AML-193 (cell line): Measurements from ENCODE around the gene GPR26.

Experiments used
- DNase-seq, 2 experiments: peaks; one replicate each; lab custom pipeline; 2025; lab: John Stamatoyannopoulos, UW

The GPR26 gene

DNA sequence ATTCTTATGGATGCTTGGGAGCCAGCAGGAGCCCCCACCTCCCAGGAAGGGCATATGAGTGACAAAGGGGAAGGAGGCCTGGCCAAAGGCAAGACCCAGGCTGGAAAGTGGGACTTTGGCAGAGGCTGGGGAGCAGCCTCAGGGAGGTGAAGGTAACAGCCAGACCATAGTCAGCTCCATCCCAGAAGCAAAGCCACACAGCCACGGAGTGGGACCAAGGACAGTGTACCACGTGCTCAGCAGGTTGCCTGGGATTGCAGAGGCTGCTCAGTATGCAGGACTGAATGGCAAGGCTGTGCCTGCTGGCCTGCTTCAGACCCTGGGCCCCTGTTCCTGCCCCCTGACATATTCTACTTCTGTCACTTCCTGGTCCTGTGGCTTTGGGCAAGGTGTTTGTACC, 17.6 kb upstream of the GPR26 start:
- no peak for DNase-seq

DNA sequence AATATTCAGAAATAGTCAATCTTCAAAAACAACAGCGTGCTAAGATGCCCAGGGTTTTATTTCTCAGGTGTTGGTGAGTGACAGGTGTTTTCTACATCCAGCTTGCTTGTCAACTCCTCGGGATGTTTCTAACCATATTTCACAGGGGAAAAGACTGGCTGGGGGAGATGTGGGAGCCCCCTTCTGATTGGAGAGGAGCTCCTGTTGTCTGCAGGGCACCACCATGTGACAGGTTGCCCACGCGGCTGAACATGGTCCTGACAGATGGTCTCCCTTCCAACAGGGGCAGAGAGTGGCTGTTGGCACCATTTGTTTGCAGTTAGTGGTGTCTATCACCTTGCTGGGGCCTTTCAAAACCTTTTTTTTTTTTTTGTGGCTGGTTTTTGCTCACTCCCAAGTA, 16.5 kb upstream of the GPR26 start:
- DNase-seq = no peak

DNA sequence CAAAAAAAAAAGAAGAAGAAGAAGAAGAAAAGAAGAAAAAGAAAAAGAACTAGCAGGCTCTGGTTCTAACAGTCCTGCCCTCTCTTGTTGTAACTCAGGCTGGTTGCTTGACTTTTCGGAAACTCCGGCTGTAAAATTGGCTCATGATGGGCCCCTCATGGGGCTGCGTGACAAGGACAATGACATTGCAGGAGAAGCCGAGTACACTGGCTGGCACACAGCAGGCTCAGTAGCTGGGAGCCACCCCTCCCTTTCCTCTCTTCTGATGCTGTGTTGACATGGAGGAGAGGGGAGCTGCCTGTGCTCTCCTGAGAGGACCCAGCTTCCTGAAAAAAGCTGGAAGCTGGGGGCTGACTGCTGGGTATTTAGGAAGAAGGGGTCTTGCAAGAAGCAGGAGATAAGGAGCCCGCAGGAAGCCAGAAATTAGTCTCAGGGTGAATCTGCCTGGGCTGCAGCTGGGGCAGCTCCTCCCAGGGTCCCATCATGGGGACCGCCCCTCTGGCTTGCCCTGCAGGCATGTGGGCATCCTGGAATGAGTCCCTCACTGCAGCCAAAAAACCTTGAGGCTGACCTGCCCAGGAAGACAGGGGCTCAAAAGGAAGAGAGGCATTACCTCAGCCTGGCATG, 14.6 kb upstream of the GPR26 start:
- DNase-seq = no peak

DNA sequence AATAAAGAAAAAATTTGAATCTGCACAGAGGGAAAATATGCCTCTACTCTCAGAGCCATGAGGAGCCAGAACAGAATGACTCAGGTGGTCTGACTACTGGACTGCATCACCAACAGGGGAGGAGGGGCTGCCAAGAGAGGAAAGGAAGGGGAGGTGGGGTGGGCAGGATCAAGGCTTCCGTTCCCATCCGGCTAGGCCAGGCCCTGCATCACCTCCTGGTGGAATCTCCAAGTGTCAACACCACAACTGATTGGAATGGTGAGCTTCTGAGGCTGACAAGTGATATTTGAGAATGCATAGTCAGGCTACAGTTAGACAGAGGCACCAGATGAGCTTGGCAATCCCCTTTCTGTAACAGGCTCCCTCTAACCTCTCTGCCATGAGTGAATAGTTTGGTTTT, 10.4 kb upstream of the GPR26 start:
- no peak for DNase-seq

DNA sequence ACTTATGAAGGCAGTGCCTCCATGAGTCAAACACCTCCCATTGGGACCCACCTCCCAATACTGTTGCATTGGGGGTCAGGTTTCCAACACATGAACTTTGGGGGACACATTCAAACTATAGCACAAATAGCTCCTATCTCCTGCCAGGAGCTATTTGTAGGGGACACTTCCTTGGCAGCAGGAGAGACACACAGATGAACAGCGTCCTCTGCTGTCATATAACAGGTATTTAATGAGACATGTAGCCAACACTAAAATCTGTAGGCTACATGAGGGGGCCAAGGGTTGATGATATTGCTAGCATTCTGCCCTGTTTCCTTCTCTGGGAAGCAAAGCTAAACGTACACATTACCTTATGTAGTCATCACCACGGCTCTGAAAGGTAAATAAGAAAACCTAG, 2.6 kb upstream of the GPR26 start:
- no peak for DNase-seq

DNA sequence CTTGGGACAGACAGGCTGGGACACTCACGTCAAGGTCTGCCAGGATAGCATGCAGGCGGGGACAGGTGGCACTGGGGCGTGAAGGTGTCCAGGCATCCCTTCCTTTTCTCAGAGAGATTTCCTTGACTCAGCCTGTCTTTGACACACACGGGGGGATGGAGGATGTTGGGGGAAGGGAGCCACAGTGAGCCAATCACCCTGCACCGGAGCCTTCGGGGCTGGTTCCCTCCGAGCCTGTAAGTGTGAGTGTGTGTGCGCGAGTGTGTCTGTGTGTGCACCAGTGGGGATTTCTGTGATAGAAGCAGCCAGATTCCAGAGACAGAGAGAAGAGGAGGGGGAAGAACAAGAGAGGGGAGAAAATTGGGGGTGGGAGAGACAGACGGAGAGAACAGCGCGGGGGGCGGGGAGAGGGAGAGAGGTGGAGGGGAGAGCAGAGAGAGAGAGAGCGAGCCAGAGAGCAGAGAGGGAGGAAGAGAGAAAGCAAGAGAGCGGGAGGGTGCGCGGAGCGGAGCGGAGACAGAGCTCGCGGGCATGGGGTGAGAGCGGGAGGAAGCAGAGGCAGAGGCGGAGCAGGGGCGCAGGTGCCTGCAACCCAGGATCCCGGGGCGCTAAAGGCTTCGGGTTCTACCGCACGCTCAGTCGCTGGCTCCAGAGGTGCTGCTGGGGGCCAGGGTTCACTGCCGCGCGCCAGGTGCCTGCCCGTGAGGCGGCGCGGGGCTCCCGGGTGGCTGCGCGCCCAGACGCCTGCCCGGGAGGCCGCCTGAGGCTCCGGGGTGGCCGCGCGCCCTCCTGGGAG, 466 bp upstream of the GPR26 start:
- no peak for DNase-seq

DNA sequence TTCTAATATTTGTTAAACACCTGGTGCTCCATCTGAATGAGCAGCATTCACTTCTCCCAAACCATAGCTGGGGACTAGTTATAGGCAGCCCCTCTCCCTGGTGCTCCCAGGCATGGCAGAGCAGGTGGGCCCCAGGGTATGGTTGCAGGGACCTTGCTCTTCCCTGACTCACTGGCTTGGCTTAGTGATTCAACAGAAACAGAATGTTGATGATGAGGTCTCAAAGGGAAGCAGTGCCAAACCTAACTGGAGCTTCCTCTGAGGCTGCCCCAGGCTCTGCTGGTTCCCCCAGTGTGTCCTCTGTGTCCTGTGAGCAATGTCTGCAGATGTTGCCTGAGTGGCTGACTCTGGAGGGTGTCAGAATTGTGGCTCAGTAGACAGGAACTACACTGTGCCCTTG, 3.7 kb downstream of the GPR26 start:
- DNase-seq = no peak

DNA sequence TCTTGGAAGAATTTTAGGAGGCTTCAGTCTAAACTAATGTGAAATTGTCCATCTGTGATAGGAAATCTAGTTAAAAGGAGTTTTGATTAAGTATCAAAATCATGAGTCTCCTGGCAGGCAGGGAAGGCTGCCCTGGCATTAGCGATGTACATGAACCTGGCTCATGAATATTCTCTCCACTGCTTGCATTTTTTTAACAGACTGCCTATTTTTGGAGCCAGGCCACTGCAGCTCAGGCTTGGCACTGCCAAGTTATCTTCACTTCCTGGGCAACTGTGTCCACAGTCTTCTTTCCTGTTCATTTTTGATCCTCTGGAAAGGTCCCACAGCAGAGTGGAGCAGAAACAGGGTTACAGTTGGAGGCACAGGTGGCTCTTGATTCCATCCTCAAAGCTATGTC, 7.0 kb downstream of the GPR26 start:
- DNase-seq = no peak

DNA sequence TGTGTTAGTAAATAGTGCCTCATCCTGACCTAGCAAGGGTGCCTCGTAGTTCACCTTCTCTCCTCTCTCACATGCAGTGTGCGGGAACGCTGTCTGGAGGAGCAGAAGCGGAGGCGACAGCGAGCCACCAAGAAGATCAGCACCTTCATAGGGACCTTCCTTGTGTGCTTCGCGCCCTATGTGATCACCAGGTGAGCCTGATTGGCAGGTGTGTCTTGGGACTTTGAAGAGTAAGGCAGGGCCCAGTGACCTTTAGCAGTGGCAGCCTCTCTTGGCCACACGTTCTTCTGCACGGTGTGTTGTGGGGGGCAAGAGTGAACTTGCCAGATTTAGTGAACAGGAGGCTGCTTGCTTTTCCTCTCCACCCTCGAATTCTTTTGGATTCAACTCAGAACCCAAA, 8.6 kb downstream of the GPR26 start:
- no peak for DNase-seq

DNA sequence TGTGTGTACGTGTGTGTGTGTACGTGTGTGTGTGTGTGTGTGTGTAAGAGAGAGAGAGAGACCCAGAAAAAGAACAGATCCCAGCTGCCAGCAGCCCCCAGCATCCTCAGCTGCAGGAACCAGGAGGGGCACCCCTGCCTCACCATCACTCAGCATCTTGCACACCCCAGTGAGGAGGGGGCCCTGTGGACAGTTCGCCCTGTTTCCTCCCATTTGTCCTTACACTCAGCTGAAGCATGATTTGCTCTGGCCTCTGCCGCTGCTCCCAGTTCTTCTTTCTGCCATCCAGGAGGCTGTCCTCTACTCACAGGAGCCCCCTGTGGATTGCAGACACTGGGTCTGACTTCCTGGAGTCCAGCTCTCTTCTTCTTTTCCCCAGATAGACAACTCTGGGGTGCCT, 9.7 kb downstream of the GPR26 start:
- DNase-seq = no peak

DNA sequence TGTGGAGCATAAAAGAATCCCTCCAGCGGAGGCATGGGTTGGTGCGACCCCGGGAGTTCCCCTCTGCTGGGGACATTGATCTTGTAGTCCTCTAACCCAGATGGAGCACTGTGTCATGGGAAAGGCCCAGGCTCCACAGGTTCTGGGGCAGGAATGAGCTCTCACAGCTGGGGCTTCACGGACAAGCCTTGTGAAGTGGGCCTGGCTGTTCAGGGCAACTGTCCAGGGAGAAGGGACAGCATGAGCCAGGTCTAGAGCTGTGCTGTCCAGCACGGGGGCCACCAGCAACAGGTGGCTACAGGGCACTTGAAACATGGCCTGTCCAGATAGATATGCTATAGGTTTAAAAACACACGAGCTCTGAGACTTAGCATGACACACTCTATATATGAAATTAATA, 11.4 kb downstream of the GPR26 start:
- no peak for DNase-seq

DNA sequence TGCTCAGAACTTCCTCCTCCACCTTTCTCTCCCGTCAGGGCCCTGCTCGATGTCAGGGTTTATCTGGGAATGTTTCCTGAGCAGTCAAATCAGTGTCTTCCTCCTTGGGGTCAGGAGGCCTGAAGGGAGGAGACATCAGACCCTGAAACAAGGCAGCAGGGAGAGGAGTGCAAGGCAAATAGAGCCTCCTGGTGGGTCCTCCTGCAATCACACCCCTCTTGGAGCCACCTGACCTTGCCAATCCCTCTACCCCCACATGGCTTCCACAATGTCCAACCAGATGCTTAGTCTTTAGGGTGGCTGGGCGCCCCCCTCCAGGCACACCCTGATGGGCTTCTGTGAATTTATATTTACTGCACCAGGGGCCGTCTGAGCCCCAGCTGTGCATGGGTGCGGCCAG, 12.2 kb downstream of the GPR26 start:
- DNase-seq = no peak

DNA sequence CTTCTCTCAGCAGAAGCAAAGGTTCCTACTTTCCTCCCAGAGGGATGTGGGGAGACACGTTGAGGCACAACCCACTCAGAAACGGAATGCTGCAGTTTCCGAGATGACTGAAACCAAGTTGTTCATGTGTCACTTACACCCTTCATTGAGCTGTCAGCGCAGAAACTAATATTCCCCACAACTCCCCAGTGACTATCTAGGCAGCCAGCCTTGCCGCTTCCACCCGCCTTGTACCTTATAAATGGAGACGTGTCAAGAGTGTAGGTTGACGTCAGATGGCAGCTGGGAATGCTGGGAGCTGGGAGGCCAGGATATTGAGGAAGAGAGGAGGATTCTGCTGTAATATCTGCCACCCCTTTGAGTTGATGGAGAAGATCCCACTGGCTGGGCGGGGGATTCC, 15.1 kb downstream of the GPR26 start:
- no peak for DNase-seq

DNA sequence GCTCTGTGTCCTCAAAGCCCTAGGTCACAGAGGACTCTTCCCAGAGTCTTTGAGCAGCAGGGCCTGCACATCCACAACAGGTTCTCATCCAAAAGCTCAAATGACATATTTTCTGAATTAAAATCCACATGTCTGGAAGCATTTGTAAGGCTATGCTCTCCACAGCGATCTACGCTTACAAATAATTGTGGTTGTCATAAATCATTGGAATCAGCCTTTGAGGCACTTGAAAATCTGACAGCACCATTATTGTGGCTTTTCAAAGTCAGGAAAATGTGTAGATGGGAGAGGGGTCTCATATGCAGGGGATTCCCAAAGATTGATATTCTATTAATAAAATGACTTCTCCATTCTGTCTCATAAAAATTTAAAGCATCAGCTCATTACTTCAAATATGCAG, 16.3 kb downstream of the GPR26 start:
- DNase-seq = no peak

DNA sequence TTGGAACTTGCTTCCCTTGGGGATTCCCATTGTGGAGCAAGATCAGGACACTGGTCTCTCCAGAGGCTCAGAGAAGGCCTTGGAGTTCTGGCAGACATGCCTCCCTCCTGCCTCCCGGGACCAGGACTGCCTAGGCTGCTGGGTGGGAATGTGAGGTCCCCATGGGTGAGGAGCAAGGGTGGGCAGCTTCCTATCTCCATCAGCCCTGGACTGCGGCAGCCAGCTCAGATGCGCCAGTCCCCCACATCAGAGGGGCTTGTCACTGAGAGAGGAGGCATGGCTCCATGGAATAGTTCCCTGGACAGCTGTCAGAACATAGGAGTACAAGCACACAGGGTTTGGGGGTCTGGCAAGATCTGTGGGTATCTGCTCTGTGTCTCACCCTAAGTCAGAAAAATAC, 17.3 kb downstream of the GPR26 start:
- no peak for DNase-seq

DNA sequence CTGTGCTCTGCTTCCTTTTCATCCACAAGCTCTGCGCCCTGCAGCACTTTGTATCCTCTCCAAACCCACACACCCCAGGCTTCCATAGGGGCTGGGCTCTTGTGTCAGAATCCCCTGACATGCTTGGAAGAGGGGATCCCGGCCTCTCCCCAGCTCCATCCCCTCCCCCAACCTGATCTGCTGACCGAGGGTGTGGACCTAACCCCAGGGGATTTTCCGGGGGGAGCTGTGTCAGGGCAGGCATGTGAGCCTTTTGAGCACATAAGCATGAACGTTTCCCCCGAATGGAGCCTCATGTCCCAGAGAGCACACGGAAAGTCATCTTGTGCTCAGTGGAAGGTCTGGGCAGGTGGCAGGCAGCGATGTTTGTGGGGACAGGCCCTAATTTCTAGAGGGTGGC, 17.7 kb downstream of the GPR26 start:
- DNase-seq = no peak

DNA sequence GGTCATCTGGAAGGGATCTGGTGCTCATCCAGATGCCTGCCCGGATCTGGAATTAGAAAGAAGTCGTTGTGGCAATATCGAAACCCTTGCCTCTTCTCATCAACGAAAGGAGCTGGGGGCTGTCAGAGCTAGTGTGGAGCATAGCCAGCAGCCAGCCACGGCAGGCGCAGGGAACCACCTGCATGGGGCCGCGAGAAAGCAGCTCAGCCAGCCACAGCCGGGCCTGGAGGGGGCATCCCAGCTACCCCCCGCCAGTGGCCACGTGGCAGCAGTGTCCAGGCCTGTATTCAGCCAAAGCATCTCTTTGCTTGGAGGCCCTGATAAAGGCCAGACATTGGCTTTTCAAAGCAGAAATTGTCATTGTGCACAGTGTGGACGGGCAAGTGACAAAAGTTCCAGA, 19.1 kb downstream of the GPR26 start:
- no peak for DNase-seq

DNA sequence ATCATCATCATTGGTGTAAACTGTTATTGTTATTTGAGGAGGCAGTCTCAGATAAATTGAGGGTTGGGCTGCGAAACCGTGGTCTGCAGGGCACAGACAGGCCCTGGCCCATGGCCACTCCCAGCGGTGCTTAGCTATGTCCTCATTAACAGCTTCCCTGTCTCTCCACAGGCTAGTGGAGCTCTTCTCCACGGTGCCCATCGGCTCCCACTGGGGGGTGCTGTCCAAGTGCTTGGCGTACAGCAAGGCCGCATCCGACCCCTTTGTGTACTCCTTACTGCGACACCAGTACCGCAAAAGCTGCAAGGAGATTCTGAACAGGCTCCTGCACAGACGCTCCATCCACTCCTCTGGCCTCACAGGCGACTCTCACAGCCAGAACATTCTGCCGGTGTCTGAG, 21.6 kb downstream of the GPR26 start:
- no peak for DNase-seq

DNA sequence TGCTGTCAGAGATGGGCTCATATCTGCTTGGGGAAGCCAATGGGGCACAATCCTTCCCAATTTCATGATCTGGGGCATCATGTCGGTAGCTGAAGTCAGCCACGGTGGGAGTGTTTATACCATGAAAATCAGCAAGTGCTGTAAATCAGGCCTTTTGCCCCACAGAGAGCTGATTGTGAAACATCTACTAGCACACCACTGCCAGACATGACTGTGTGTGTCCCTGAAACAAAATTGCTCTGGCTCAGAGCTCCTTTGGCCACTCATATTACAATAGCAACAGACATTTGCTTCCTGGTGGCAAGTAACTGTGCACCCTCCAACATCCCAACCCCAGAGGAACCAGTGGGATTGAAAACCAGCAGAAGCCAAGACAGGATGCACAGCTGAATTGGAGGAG, 23.7 kb downstream of the GPR26 start:
- DNase-seq = no peak

DNA sequence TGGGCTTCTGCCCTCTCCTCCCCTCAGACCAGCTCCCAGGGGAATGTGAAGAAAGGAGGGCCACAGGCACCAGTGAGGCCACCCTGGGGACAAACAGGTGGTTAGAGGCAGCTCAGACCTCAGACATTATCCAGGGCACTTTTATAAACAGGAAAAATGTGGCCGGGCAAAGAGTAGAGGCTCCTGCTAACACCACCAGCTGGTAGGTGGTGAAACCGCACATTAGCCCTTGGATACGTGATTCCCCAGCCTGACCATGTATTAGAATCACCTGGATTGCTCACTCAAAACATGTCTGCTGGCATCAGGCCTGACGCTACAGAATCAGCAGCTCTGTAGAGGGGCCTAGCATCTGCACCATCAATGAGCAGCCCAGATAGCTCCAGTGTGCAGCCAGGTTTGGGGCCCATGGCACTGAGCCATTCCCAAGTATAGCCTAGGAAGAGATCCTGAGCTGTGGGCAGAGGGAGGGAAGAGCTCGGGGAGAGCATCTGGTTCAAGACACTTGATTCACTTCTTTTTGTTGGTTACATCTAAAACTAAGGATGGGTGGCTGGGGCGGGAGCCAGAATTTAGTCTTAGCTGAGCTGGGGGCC, 37.1 kb downstream of the GPR26 start:
- no peak for DNase-seq

DNA sequence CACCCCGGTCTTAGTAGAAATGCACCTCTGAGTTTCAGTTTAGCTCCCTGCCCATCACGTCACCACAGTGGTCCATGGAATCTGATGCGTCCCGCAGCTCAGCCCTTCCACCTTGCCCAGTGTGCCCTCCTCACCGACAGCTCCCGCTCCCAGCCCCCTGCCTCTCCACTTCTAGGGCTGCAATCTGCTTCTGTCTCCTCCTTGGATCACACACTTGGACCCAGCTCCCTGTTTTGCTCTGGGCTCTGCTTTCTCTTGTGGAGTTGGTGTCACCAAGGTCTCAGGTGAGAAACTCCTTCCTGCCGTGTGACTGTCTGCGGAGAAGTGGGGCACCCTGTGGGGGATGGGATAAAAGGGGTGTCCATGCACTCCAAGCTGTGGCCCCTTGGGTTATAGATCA, 37.9 kb downstream of the GPR26 start:
- no peak for DNase-seq

DNA sequence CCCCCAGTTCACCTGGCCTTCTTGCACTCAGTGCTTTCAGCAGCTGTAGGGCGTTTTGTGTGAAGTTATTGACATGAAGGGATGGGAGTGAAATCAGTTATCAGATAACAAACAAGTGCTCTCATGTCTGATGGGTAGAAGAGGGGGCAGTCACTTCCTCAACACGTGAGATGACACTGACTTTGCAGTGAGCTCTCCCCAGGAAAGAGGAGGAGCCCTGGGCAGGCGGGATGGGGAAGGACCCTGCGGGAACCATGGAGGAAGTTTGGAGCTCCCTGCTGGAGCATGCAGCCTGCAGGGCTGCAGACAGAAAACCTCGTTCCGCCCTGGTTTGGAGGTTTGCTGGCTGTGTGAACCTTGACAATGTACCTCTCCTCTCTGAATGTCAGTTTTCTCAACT, 38.7 kb downstream of the GPR26 start:
- no peak for DNase-seq

DNA sequence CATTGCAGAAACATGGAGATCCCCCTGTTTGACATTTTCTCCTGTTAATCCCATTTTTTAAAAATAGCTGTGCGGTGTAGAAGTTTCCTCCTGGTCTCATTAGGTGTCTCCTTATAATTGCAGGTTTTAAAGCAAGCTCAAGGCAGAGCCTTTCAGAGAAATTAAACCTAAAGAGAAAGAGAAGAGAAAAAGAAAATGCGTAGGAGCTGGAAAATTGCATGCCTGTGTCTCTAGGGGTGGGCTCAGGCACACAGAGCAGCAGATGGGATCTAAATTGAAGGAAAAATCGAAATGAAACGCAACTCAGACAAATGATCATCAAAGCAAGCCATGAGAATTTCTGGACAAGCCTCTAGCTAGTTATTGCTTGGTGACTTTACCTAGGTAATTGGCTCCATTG, 40.1 kb downstream of the GPR26 start:
- no peak for DNase-seq

DNA sequence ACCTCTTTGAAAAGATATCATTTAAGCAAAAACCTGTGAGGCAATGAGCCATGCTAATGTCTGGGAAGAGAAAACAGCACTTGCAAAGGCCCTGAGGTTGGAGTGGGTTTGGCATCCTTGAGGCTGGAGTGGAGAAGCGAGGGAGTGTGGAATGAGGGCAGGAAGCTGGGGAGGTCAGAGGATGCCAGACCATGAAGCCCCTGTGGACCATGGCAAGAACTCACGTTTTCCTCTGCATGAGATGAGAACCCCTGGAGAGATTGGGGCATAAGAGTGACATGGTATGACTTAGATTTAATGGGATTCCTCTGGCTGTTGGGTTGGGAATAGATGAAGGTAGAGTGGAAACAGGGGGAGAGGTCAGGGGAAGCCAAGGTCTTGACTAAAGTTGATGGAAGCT, 49.4 kb downstream of the GPR26 start:
- no peak for DNase-seq
